RPMI7951 (cell line): Measurements from ENCODE around the gene TRIM40. TPM values are rescaled to one million over a fixed set of nuclear protein-coding genes. Genes with fewer than 3 reads are reported as not detected.

Experiments
- total RNA-seq: library from RNA; depleted of rRNA; stranded (reverse); fragments of >200 nt; shearing (Covaris generic); gene quantifications from 2 replicates; pipeline ENCODE4 v1.2.3, GENCODE V29; 2014; rRNA removed

Gene TRIM40
- total RNA-seq, 1 experiment from 2014 or later, result not detected

Other genes starting within 250 kb of the TRIM40 start
- 1,042 and 1,246 TPM in 2 replicates for gene HLA-A, start 193.6 kb upstream of the TRIM40 start, total RNA-seq
- gene POLR1H, start 74.9 kb upstream of the TRIM40 start, total RNA-seq, result 47.0 and 50.3 TPM in 2 replicates
- gene PPP1R11, start 68.9 kb upstream of the TRIM40 start, total RNA-seq, result 65.1 and 65.7 TPM in 2 replicates
- not detected in 2 replicates for gene RNF39, start 60.4 kb upstream of the TRIM40 start, total RNA-seq
- not detected in 2 replicates for gene TRIM31, start 23.1 kb upstream of the TRIM40 start, total RNA-seq
- not detected in 2 replicates for gene TRIM10, start 25.1 kb downstream of the TRIM40 start, total RNA-seq
- not detected in 2 replicates for gene TRIM15, start 27.4 kb downstream of the TRIM40 start, total RNA-seq
- 32.3 and 36.4 TPM in 2 replicates for gene TRIM26, start 77.3 kb downstream of the TRIM40 start, total RNA-seq
- gene TRIM39, start 190.8 kb downstream of the TRIM40 start, total RNA-seq, result 6.7 and 9.4 TPM in 2 replicates
- 90.8 and 94.3 TPM in 2 replicates for gene RPP21, start 209.0 kb downstream of the TRIM40 start, total RNA-seq